ENCODE measurements around the gene EDIL3. TPM values are rescaled to one million over a fixed set of nuclear protein-coding genes. Genes with fewer than 3 reads are reported as not detected.

The EDIL3 gene
- total and polyA plus RNA-seq, 2 of the 13 experiments (the other 11 are each of a cell fraction or from before 2014, with no cell fraction given), result 0.01 TPM; not detected in 1

- peak overlapping the region; percentile 36; the same call in 1 of the 2 replicates for H3K4me2 ChIP-seq (ENCODE audit: low read depth, low read length)
- WGBS (ENCODE audit: low lambda C conversion rate), result 1% methylated on average over 4 of the region's 4 CpGs
- H3K27ac ChIP-seq (ENCODE audit: extremely low read length, insufficient read depth, low read length), result no peak overlapping the region
- no peaks in the 10 kb centered on the region for H3K36me3 ChIP-seq (replicated peaks in 1 of 2; ENCODE audit: control insufficient read depth in 1 of 2, insufficient read depth in 2 of 2, low read length in 2 of 2)
- DNase-seq (ENCODE audit: low spot score) (peak; percentile 86), ATAC-seq (peak; percentile 100), FAIRE-seq (peak; percentile 90)
- H3K9ac ChIP-seq (ENCODE audit: insufficient read depth, low read depth, low read length), result no peak overlapping the region
- no TSS peak for BruUV-seq (replicated peaks)
- peaks cover 0 to 21% of the 10 kb centered on the region in 2 experiments; a peak in 3 of 5 replicates for H3K27me3 ChIP-seq (ENCODE audit: control insufficient read depth in 1 of 2, insufficient read depth in 2 of 2, low read length in 2 of 2)
- ChIA-PET POLR2A (no interaction called here), CTCF (ENCODE audit: low intra/inter-chr PET ratio, low total read pairs) (no interaction called here)
- no peak overlapping the region for H3K4me3 ChIP-seq (replicated peaks in 1 of 3; ENCODE audit: insufficient read depth in 1 of 3, low read depth in 2 of 3, low read length in 3 of 3)
- H3K9me3 ChIP-seq (ENCODE audit: low read length), result peaks cover 7% of the 10 kb centered on the region; the same call in 1 of the 2 replicates
- H4K20me1 ChIP-seq (ENCODE audit: insufficient read depth, low read length), result peaks cover 4% of the 10 kb centered on the region; the same call in 1 of the 2 replicates
- no peak overlapping the region for H2AFZ ChIP-seq (ENCODE audit: low read length)
- H3K4me1 ChIP-seq (ENCODE audit: insufficient read depth, low read length), result peaks cover 14% of the 10 kb centered on the region
- in situ Hi-C loops (cut with HindIII; ENCODE audit: extremely low pct_ligation_motif_present, low pct_unique_long_range_greater_than_20kb), result loop anchor here (25.0 kb wide), 1 partner anchor 379 kb away; the partner anchor contains the start of gene HAPLN1
- intact Hi-C loops (cut with micrococcal nuclease; ENCODE audit: unreplicated experiment), result loop anchor here (1.0 kb wide), 1 partner anchor 373 kb away; no protein-coding TSS in a partner anchor
- H3K79me2 ChIP-seq (ENCODE audit: insufficient read depth, low read length), result no peaks in the 10 kb centered on the region
- TF ChIP-seq RNF2 (conservative IDR thresholded peaks at IDR 0.05; ENCODE audit: low read depth), result peak; percentile 35; the same call in 1 of the 2 replicates
- TF ChIP-seq, protein P1, sequence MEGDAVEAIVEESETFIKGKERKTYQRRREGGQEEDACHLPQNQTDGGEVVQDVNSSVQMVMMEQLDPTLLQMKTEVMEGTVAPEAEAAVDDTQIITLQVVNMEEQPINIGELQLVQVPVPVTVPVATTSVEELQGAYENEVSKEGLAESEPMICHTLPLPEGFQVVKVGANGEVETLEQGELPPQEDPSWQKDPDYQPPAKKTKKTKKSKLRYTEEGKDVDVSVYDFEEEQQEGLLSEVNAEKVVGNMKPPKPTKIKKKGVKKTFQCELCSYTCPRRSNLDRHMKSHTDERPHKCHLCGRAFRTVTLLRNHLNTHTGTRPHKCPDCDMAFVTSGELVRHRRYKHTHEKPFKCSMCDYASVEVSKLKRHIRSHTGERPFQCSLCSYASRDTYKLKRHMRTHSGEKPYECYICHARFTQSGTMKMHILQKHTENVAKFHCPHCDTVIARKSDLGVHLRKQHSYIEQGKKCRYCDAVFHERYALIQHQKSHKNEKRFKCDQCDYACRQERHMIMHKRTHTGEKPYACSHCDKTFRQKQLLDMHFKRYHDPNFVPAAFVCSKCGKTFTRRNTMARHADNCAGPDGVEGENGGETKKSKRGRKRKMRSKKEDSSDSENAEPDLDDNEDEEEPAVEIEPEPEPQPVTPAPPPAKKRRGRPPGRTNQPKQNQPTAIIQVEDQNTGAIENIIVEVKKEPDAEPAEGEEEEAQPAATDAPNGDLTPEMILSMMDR (CRISPR knock-in tag; IDR thresholded peaks at IDR 0.05), result no peak
- TF ChIP-seq RCOR2 (CRISPR knock-in tag; IDR thresholded peaks at IDR 0.05), result 0 out of 2 replicates have a peak, but pooled peaks have one; percentile 54
- 0 out of 2 replicates have a peak, but pooled peaks have one; percentile 42 for TF ChIP-seq SP5 (CRISPR knock-in tag; IDR thresholded peaks at IDR 0.05; ENCODE audit: borderline replicate concordance, low read depth)
- peak; percentile 53; the same call in 1 of the 2 replicates for TF ChIP-seq SALL1 (CRISPR knock-in tag; IDR thresholded peaks at IDR 0.05)
- peak; percentile 75 for TF ChIP-seq THAP11 (CRISPR knock-in tag; IDR thresholded peaks at IDR 0.05)
- no peak for TF ChIP-seq ZNF383 (CRISPR knock-in tag; IDR thresholded peaks at IDR 0.05; ENCODE audit: borderline replicate concordance)
- peak in 1 of 2 experiments; percentile 84; a peak in 2 of 4 replicates for TF ChIP-seq KLF16 (CRISPR knock-in tag; IDR thresholded peaks at IDR 0.05)
- 0 out of 2 replicates have a peak, but pooled peaks have one; percentile 55 for TF ChIP-seq ATF7-NPFF (CRISPR knock-in tag; IDR thresholded peaks at IDR 0.05; ENCODE audit: low read depth)
- TF ChIP-seq, protein P2, sequence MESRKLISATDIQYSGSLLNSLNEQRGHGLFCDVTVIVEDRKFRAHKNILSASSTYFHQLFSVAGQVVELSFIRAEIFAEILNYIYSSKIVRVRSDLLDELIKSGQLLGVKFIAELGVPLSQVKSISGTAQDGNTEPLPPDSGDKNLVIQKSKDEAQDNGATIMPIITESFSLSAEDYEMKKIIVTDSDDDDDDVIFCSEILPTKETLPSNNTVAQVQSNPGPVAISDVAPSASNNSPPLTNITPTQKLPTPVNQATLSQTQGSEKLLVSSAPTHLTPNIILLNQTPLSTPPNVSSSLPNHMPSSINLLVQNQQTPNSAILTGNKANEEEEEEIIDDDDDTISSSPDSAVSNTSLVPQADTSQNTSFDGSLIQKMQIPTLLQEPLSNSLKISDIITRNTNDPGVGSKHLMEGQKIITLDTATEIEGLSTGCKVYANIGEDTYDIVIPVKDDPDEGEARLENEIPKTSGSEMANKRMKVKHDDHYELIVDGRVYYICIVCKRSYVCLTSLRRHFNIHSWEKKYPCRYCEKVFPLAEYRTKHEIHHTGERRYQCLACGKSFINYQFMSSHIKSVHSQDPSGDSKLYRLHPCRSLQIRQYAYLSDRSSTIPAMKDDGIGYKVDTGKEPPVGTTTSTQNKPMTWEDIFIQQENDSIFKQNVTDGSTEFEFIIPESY (CRISPR knock-in tag; IDR thresholded peaks at IDR 0.05), result 0 out of 2 replicates have a peak, but pooled peaks have one; percentile 28
- TF ChIP-seq MNT (IDR thresholded peaks at IDR 0.05), result peak; percentile 59
- peak; percentile 86 for TF ChIP-seq FOXO1 (CRISPR knock-in tag; IDR thresholded peaks at IDR 0.05)
- TF ChIP-seq HOMEZ (CRISPR knock-in tag; IDR thresholded peaks at IDR 0.05; ENCODE audit: low read depth), result 0 out of 2 replicates have a peak, but pooled peaks have one; percentile 35
- peak; percentile 95 for TF ChIP-seq NFIC (IDR thresholded peaks at IDR 0.05; ENCODE audit: low read length)
Observed at GRCh38 chr5:84091127-84091799, 293.4 kb downstream of the EDIL3 start.

All from HepG2 (cell line).